IPS DF 4.7 (cell line): Measurements from ENCODE around the gene CHRNG.
A peak's percentile ranks its signal among the peaks of the same experiment; 100 is the strongest.
"Not testable (repeated sequence)": the region's sequence is repeated elsewhere in the genome, so short reads cannot be mapped to it uniquely, and the experiment has no call there.

Source experiments
- DNase-seq: peaks from one replicate; pipeline ENCODE4 v3.0.0-alpha.2; 2013; ENCODE audit warnings: low spot score; ENCODE audit errors: extremely low read depth

The CHRNG gene

GRCh38 chr2:232543491-232543890, 4.0 kb downstream of the CHRNG start:
- no peak for DNase-seq

DNA sequence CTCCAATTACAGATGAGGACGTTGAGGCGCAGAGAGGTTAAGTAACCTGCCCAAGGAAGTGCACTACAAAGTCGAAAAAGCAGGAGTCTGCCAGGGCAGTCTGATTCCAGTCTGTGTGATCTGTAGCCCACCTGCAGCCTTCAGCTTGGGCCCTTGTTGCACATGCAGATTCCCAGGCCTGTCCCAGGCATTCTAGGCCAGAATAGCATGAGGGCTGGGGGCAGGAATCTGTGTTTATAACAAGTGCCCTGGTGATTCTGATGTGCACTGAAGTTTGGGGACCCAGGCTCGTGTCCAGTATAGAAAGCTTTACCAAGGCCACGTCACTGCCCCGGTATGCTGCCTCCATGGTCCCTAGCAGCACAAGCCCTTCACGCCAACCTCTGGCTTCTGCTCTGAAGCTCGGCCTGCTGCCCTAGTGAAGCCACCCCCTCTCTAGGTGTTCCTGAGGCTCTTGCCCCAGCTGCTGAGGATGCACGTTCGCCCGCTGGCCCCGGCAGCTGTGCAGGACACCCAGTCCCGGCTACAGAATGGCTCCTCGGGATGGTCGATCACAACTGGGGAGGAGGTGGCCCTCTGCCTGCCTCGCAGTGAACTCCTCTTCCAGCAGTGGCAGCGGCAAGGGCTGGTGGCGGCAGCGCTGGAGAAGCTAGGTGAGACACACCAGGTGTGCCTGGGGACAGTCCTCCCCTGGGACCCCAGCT, 4.6 kb downstream of the CHRNG start:
- no peak for DNase-seq

DNA sequence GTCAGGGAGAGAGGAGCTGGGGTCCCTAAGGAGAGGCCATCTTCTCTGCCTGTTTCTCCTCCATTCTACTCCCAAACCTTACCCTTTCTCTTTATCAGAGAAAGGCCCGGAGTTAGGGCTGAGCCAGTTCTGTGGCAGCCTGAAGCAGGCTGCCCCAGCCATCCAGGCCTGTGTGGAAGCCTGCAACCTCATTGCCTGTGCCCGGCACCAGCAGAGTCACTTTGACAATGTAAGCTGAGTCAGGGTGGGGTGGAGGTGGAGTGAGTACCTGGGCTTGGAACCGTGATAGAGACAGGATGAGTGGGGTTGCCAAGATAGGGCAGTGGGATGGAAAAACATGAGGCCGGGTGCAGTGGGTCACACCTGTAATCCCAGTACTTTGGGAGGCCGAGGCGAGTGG, 5.2 kb downstream of the CHRNG start:
- DNase-seq = no peak

- no peak for DNase-seq
Measured at GRCh38 chr2:232545511-232546375, 6.3 kb downstream of the CHRNG start.

DNA sequence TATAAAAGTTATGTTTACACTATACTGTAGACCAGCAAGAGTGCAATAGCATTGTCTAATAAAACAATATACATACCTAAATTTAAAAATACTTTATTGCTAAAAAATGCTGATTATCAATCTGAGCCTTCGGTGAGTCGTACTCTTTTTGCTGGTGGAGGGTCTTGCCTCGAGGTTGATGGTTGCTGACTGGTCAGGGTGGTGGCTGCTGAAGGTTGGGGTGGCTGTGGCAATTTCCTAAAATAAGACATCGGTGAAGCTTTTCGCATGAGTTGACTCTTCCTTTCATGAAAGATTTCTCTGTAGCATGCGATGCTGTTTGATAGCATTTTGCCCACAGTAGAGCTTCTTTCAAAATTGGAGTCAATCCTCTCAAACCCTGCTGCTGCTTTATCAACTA, 8.5 kb downstream of the CHRNG start:
- DNase-seq = no peak

DNA sequence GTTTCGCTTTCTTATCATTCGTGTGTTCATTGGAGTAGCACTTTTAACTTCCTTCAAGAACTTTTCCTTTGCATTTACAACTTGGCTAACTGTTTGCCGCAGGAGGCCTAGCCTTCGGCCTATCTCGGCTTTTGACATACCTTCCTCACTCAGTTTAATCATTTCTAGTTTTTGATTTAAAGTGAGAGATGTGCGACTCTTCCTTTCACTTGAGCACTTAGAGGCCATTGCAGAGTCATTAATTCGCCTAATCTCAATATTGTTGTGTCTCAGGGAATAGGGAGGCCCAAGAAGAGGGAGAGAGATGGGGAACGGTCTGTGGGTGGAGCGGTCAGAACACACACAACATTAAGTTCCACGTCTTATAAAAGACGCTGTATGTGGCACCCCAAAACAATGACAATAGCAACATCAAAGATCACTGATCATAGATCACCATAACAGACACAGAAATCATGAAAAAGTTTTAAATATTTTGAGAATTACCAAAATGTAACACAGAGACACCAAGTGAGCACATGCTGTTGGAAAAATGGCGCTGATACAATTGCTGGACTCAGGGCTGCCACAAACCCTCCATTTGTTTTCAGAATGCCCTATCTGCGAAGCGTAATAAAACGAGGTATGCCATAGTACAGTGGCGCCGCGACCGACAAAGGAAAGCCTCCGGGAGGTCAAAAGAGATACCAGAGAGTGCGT, 10.3 kb downstream of the CHRNG start:
- no peak for DNase-seq

GRCh38 chr2:232550354-232551249, 11.1 kb downstream of the CHRNG start, which contains the start of the genes EIF4E2 and TIGD1:
TSS of gene EIF4E2 (plus strand) at chr2:232550689. CDS start at chr2:232550725, 36 bp downstream.
TSS of gene TIGD1 (minus strand) at chr2:232550557. CDS start at chr2:232549882, 675 bp downstream.
- DNase-seq = peak; percentile 33

DNA sequence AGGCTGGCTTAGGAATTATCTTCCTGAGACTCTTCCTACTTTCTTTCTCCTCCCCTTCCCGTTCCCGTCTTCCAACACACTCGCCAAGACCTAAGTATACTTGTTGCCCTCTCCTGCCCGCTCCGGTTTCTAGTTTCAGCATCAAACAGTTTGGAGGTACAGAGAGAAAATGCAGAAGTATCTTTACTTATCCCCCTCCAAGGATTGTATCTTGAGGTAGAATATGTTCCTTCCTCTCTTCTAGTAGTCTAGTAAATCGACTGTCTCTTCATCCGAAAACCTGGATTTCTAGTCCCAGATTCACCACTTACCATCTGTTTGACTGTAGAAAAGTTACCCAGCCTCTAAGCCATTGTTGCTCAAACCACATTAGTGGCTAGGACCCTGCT, 11.8 kb downstream of the CHRNG start:
- peak; percentile 7 for DNase-seq

DNA sequence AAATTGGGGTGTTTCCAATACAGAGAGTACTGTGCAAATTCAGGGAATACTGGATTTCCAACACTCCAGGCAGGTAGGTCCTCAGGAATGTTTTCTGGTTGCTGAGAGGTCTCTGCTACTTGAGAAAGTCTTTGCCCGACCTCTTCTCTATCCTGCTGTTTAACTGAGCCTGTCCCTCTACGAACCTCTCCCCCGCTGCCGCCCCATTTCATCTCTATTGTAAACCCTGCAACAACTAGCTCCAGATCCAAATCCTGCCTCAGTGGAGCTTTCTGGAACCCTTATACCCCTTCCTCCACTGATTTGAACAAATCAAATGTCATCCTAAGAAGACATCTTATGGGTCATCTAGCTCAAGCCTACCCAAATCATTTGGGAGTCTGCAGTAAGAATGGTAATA, 12.3 kb downstream of the CHRNG start:
- no peak for DNase-seq

DNA sequence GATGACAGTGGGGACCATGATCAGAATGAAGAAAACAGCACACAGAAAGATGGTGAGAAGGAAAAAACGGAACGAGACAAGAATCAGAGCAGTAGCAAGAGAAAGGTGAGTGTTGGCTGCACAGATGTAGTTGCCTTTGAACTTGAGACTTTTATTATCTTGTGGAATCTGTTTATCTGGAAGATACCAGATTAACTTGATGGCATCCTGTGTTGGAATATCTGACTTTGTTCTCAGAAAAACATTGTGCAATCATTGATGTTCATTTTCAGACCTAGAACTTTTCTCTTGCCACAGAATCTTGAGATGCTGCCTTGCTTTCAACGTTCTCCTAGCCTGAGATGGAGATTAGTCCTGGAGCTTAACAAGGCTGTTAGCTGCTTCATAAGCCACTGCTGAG, 16.9 kb downstream of the CHRNG start:
- no peak for DNase-seq

DNA sequence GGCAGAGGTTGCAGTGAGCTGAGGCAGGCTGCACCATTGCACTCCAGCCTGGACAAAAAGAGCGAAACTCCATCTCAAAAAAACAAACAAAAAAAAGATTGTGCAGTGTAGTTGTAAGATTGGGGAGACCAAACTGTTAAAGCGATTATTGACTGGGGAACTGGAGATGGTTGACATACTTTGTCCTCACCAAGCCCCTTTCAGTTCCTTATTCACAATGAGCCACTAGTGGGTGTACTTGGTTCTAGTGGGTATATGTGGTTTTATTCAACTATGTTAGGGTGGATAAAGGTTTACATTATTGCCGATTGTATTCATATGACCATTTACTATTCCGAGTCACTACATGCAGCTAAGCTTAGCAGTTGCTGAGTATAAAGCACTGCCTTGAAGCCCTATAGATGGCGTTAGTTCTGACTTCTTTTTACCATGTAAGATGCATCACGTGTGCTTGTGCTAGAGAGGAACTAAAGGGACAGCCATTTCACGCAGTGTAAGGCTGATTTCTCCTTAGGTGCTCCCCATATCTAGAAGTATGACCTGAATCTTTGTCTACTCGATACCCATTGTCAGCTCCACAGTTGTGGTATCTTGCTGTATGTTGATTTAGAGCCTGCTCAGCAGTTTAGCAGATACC, 23.1 kb downstream of the CHRNG start:
- no peak for DNase-seq

DNA sequence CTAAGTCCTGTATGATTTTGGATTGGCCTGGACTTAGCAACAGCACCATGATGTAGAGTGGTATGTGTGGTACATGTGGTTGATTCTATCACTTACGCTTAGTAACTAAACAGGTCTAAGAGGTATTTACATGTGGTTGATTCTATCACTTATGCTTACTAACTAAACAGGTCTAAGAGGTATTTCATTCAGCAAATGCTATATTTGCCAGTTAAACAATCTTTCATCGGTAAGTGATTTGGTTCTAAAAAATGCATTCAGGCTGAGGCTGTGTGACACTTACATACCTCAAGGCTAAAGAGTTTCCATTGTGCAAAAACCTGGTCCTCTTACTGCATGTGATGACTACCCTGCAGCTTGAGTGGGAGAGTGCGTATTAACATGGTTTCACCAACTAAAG, 24.1 kb downstream of the CHRNG start:
- no peak for DNase-seq

DNA sequence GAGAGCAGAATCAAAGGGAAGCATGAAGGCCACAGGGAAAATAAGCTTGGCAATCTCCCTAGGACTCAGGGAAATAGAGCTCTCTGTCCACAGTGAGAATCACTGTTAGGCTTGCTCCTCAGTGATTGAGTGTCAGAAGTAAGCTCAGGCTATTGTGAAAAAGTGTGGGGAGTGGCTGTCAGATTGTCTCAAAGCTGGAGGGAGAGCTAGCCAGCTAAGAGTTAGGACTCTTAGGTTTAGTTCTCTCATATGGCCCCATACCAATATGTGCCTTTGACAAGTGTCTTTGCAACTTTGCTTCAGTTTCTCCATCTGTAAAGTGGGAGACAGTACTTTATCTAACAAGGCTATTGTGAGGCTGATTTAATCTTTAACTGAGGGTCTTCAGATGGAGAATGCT, 28.2 kb downstream of the CHRNG start:
- no peak for DNase-seq

- DNase-seq = no peak
Measured at GRCh38 chr2:232568161-232568560, 28.7 kb downstream of the CHRNG start.

- DNase-seq = no peak
Measured at GRCh38 chr2:232569541-232569940, 30.0 kb downstream of the CHRNG start.

DNA sequence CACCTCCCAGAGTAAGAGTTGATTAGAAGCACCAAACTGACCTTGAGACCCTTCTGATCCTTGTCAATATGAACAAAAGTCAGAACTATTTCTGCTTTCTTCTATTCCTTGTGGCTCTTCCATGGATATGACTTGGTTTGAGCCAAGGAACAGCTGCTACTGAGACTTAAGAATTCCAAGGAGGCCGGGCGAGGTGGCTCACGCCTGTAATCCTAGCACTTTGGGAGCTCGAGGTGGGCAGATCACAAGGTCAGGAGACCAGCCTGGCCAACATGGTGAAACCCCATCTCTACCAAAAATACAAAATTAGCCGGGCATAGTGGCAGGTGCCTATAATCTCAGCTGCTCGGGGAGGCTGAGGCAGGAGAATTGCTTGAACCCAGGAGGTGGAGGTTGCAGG, 31.0 kb downstream of the CHRNG start:
- DNase-seq = not testable (repeated sequence)

GRCh38 chr2:232571026-232571474, 31.6 kb downstream of the CHRNG start:
- DNase-seq = no peak

DNA sequence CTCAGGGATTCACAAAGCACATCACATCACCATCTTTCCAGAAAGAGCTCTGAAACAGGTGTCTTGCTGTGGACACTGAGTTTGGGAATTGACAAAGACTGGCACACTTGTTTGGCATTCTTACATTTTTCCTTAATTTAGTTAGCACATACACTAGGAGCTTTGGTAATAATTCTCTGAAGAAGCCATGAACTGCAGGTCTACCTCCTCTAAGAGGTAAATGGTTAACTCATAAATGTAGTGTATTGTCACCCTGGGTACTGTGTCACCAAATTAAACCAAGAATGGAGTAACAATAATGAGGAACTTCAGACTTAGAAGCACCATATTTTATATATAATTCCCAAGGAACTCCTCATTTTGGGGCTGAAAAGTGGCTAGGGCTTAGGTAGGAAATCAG, 33.5 kb downstream of the CHRNG start:
- no peak for DNase-seq

DNA sequence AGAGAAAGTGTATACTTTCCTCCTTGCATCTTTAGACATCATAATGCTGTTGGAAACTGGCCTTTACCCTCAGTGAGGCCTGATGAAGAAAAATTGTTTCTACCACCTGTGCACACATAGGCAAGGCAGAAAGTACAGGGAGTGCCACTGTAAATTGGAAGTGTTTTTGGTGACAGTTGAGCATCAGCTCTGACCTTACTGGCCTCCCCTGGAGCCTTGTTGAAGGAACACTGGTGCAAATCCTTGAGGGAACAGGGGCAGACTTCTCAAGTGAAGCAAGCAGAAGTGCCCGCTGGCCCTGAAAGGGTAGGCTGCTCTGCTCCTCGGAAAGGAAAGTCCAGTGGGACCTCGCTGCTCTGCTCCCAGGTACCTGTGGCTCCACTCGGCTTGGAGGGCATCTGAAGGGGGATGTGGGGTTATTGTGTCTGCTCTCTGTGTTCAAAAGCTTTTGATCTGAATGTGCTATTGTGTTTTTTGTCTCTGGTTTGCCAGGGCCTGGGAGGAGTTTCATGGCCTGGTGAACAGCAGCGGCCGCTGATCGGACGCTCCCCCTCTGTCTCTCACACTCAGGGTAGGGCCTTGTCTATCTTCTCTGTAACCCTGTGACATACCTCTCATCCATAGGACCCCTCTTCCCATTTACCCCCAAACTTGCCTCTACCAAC, 34.4 kb downstream of the CHRNG start:
- no peak for DNase-seq
